HepG2 (cell line): ENCODE data around the gene MXD1. TPM values are rescaled to one million over a fixed set of nuclear protein-coding genes. Genes with fewer than 3 reads are reported as not detected.

Source experiments
- BCLAF1 ChIP-seq: fragments of 450-650 bp; IDR thresholded peaks from 2 replicates; pipeline ENCODE4 v1.6.1; 2017; ENCODE audit warnings: mild to moderate bottlenecking
- CCAR2 ChIP-seq: fragments of 200-400 bp; formaldehyde crosslinking; optimal IDR thresholded peaks from 2 replicates; pipeline ENCODE3; 2018; ENCODE audit warnings: low read depth, mild to moderate bottlenecking, low read length, moderate library complexity
- FOSL2 ChIP-seq: sonication (generic); formaldehyde crosslinking; IDR thresholded peaks from 2 replicates; pipeline ENCODE4 v1.4.0; 2020; ENCODE audit warnings: missing genetic modification reagents
- HOXD1 ChIP-seq: sonication (generic); formaldehyde crosslinking; IDR thresholded peaks from 2 replicates; pipeline ENCODE4 v1.5.0; 2020; ENCODE audit warnings: missing genetic modification reagents
- JUNB ChIP-seq: sonication (generic); formaldehyde crosslinking; IDR thresholded peaks from 2 replicates; pipeline ENCODE4 v1.8.0; 2022; ENCODE audit warnings: missing genetic modification reagents, mild to moderate bottlenecking, borderline replicate concordance
- MXI1 ChIP-seq: IDR thresholded peaks from 3 replicates; pipeline ENCODE4 v1.6.1; 2012; ENCODE audit warnings: low read depth, low read length, inconsistent platforms, borderline replicate concordance
- MZF1 ChIP-seq: sonication (generic); formaldehyde crosslinking; IDR thresholded peaks from 2 replicates; pipeline ENCODE4 v1.8.1; 2023; ENCODE audit warnings: mild to moderate bottlenecking, missing genetic modification reagents, borderline replicate concordance
- RFXAP ChIP-seq: sonication (generic); formaldehyde crosslinking; IDR thresholded peaks from 2 replicates; pipeline ENCODE4 v1.4.0; 2020; ENCODE audit warnings: missing genetic modification reagents, borderline replicate concordance
- RORA ChIP-seq: sonication (generic); formaldehyde crosslinking; IDR thresholded peaks from 2 replicates; pipeline ENCODE4 v1.5.0; 2020; ENCODE audit warnings: mild to moderate bottlenecking, missing genetic modification reagents, moderate library complexity
- SP1 ChIP-seq, 2 experiments: fragments of 450-650 bp in 1 of 2; sonication (generic) in 1 of 2; formaldehyde crosslinking in 1 of 2; IDR thresholded peaks; 2 replicates each; pipeline versions ENCODE4 v1.4.0 to v1.6.1; 2016 to 2020; ENCODE audit warnings: missing genetic modification reagents in 1 of 2
- SP2 ChIP-seq: sonication (generic); formaldehyde crosslinking; IDR thresholded peaks from 2 replicates; pipeline ENCODE4 v1.5.1; 2020; ENCODE audit warnings: mild to moderate bottlenecking, missing genetic modification reagents
- TFE3 ChIP-seq: IDR thresholded peaks from 2 replicates; pipeline ENCODE4 v1.6.1; 2016
- ZFP91 ChIP-seq: sonication (generic); formaldehyde crosslinking; IDR thresholded peaks from 2 replicates; pipeline ENCODE4 v1.9.0; 2022; ENCODE audit warnings: missing genetic modification reagents, mild to moderate bottlenecking, borderline replicate concordance
- ZFYVE20 ChIP-seq: sonication (generic); formaldehyde crosslinking; IDR thresholded peaks from 2 replicates; pipeline ENCODE4 v1.8.0; 2023; ENCODE audit warnings: low read depth, mild to moderate bottlenecking, moderate library complexity, missing genetic modification reagents, borderline replicate concordance
- ZNF160 ChIP-seq: sonication (generic); formaldehyde crosslinking; IDR thresholded peaks from 2 replicates; pipeline ENCODE4 v1.8.0; 2022; ENCODE audit warnings: mild to moderate bottlenecking, inconsistent platforms, missing genetic modification reagents
- ZNF552 ChIP-seq: sonication (generic); formaldehyde crosslinking; IDR thresholded peaks from 2 replicates; pipeline ENCODE4 v1.9.0; 2022; ENCODE audit warnings: missing genetic modification reagents, mild to moderate bottlenecking, borderline replicate concordance
- ZNF652 ChIP-seq: IDR thresholded peaks from 2 replicates; pipeline ENCODE4 v1.6.1; 2016; ENCODE audit warnings: low read depth, borderline replicate concordance
- ZNF670 ChIP-seq: sonication (generic); formaldehyde crosslinking; IDR thresholded peaks from 2 replicates; pipeline ENCODE4 v1.8.0; 2022; ENCODE audit warnings: mild to moderate bottlenecking, missing genetic modification reagents, borderline replicate concordance
- polyA plus RNA-seq, 8 experiments: library from polyadenylated mRNA; depleted of rRNA in 3 of 8; stranded (reverse) in 7 of 8; unstranded in 1 of 8; fragments of >200 nt; fragmentation: Illumina TruSeq in 4 of 8; extraction: Trizol in 4 of 8; gene quantifications; 2 replicates each; pipeline versions ENCODE4 v1.2.1 to v1.2.3, GENCODE V29; 2011 to 2016; ENCODE audit warnings: low read depth in 4 of 8, missing spikeins in 1 of 8, mixed read lengths in 1 of 8; ENCODE audit not compliant: insufficient read depth in 1 of 8
- total RNA-seq, 5 experiments: library from RNA; depleted of rRNA; stranded (reverse); fragments of >200 nt; fragmentation: Illumina TruSeq; extraction: Trizol; gene quantifications; 2 replicates each; pipeline ENCODE4 v1.2.3, GENCODE V29; 2016; ENCODE audit warnings: low read depth in 1 of 5

MXD1 gene
- total and polyA plus RNA-seq, 2 of the 13 experiments (the other 11 are each of a cell fraction or from before 2014, with no cell fraction given): 6.4 to 14.9 TPM

- TF ChIP-seq ZFYVE20 (no peak; the same call in 1 of the 2 replicates), SP1 (IDR thresholded peaks at IDR 0.05) (no peak; the same call in 1 of the 2 replicates), SP1 (CRISPR knock-in tag; IDR thresholded peaks at IDR 0.05) (no peak), TFE3 (CRISPR knock-in tag) (no peak), RFXAP (no peak), ZNF670 (CRISPR knock-in tag) (no peak), MZF1 (CRISPR knock-in tag) (0 out of 2 replicates have a peak, but pooled peaks have one; percentile 53), RORA (CRISPR knock-in tag) (no peak), ZNF652 (no peak), CCAR2 (no peak), ZFP91 (peak; percentile 1; the same call in 1 of the 2 replicates), BCLAF1 (no peak), ZNF552 (CRISPR knock-in tag) (no peak), JUNB (CRISPR knock-in tag) (no peak; the same call in 1 of the 2 replicates), HOXD1 (CRISPR knock-in tag) (0 out of 2 replicates have a peak, but pooled peaks have one; percentile 61), FOSL2 (no peak), MXI1 (0 out of 3 replicates have a peak, but pooled peaks have one; percentile 74), ZNF160 (no peak), SP2 (peak; percentile 91)
These were observed at the start of gene MXD1 (continued) for GRCh38 chr2:69914950-69915945.
